BLaER1 treated with 17β-estradiol and CSF1 and Interleukin-3, amounts not matched to agents 10 nM and 100 nM (cell line): ENCODE results near the gene CERT1.

Experiments used
- H3K27ac ChIP-seq, 11 experiments: shearing (Covaris generic); formaldehyde crosslinking; 2 replicates each; pipeline ENCODE4 v1.8.1; 2022
- H3K27me3 ChIP-seq, 11 experiments: shearing (Covaris generic); formaldehyde crosslinking; 2 replicates each; pipeline ENCODE4 v1.8.1; 2022
- H3K36me3 ChIP-seq, 11 experiments: shearing (Covaris generic); formaldehyde crosslinking; 2 replicates each; pipeline ENCODE4 v1.8.1; 2022
- H3K4me1 ChIP-seq, 10 experiments: shearing (Covaris generic); formaldehyde crosslinking; 2 replicates each; pipeline ENCODE4 v1.8.1; 2022
- H3K4me2 ChIP-seq, 11 experiments: shearing (Covaris generic); formaldehyde crosslinking; 2 replicates each; pipeline ENCODE4 v1.8.1; 2022
- H3K4me3 ChIP-seq, 10 experiments: shearing (Covaris generic); formaldehyde crosslinking; 2 replicates each; pipeline ENCODE4 v1.8.1; 2022
- H3K9ac ChIP-seq, 11 experiments: shearing (Covaris generic); formaldehyde crosslinking; 2 replicates each; pipeline ENCODE4 v1.8.1; 2022
- H3K9me3 ChIP-seq, 11 experiments: shearing (Covaris generic); formaldehyde crosslinking; replicated peaks in 1 of 11; 2 replicates each; pipeline ENCODE4 v1.8.1; 2022
- H4K20me1 ChIP-seq, 11 experiments: shearing (Covaris generic); formaldehyde crosslinking; 2 replicates each; pipeline ENCODE4 v1.8.1; 2022
- Cebpa-rat ChIP-seq, 11 experiments: shearing (Covaris generic); IDR thresholded peaks; 2 replicates each; pipeline ENCODE4 v1.8.1; 2022

CERT1 gene

DNA sequence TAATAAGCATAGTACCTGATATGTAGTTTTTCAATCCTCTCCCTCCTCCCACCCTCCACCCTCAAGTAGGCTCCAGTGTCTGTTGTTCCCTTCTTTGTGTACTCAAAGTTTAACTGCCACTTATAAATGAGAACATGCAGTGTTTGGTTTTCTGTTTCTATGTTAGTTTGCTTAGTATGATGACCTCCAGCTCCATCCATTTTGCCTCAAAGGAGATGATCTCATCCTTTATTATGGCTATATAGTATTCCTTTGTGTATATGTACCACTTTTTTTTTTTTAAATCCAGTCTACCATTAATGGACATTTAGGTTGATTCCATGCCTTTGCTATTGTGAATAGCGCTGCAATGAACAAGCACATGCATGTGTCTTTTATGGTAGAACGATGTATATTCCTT is 20.8 kb upstream of the CERT1 start:
- Histone ChIP-seq H3K4me3 (no peak overlapping the region), H4K20me1 (peaks cover 10 to 70% (median 16%) of the 10 kb centered on the region in 11 experiments; a peak in 18 of 22 replicates), H3K4me2 (no peak overlapping the region), H3K27me3 (no peaks in the 10 kb centered on the region), H3K9ac (no peak overlapping the region), H3K27ac (no peak overlapping the region), H3K36me3 (peaks cover 33 to 68% (median 58%) of the 10 kb centered on the region in 11 experiments), H3K4me1 (peaks cover 7 to 25% (median 11%) of the 10 kb centered on the region in 10 experiments; a peak in 15 of 20 replicates), H3K9me3 (peaks cover 38 to 52% (median 42%) of the 10 kb centered on the region in 11 experiments)
- TF ChIP-seq Cebpa-rat (IDR thresholded peaks at IDR 0.05), result no peak

GRCh38 chr5:75529185-75529584 is 17.8 kb upstream of the CERT1 start:
- Histone ChIP-seq H3K4me2 (no peak overlapping the region), H3K36me3 (peaks cover 17 to 51% (median 32%) of the 10 kb centered on the region in 11 experiments), H3K9ac (no peak overlapping the region), H3K27ac (no peak overlapping the region), H3K9me3 (peaks cover 26 to 36% (median 29%) of the 10 kb centered on the region in 11 experiments), H3K4me1 (peaks cover 0 to 38% (median 12%) of the 10 kb centered on the region in 10 experiments; a peak in 13 of 20 replicates), H3K27me3 (no peaks in the 10 kb centered on the region), H3K4me3 (no peak overlapping the region), H4K20me1 (peaks cover 0 to 70% (median 5%) of the 10 kb centered on the region in 11 experiments; a peak in 11 of 22 replicates)
- TF ChIP-seq Cebpa-rat (IDR thresholded peaks at IDR 0.05), result no peak

DNA sequence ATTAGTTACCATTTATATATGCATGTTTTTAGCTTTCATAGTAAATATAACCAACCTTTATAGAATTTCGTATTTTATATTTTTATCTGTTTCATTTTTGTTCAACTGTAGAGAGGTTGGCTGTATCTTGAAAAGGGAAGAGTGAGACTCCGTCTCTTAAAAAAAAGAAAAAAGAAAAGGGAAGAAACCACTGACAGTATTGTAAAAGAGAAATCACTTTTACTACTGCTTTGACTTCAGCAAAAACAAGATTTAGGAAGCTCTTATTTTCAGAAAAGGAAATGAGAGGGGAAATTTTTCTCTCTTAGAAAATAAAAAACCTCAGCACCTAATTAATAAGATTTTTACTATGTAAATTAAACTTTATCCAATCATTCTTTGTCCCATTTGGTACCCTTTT is 14.6 kb upstream of the CERT1 start:
- Histone ChIP-seq H3K4me2 (peak overlapping the region in 5 of 11 experiments; percentile 3 to 87 (median 76); a peak in 9 of 22 replicates), H3K4me1 (peaks cover 0 to 59% (median 13%) of the 10 kb centered on the region in 10 experiments; a peak in 13 of 20 replicates)
- no peak for TF ChIP-seq Cebpa-rat (IDR thresholded peaks at IDR 0.05)

DNA sequence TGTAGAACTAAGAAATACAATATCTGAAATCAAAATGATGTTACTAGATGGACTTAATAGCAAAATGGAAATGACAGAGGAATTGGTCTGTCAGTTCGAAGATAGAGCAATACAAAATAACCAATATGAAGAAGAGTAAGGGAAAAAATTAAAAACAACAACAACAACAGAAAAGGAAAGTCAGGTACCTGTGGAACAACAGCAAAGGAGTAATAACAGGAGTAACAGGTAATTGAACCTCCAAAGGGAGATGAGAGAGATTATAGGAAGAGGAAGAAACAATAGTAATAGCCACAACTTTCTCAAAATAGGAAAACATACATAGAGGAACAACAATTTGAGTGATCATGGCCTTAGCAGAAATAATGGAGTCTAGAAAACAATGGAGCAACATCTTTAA is 13.9 kb upstream of the CERT1 start:
- Histone ChIP-seq H3K27me3 (no peaks in the 10 kb centered on the region), H3K36me3 (peaks cover 17 to 37% (median 25%) of the 10 kb centered on the region in 11 experiments), H3K27ac (peak overlapping the region in 3 of 11 experiments; percentile 40 to 68 (median 50); a peak in 5 of 22 replicates), H3K4me3 (0 out of 20 replicates have a peak overlapping the region, but pooled peaks of 1 of the 10 experiments have one; percentile 21), H3K4me1 (peaks cover 0 to 59% (median 13%) of the 10 kb centered on the region in 10 experiments; a peak in 13 of 20 replicates), H3K9ac (0 out of 22 replicates have a peak overlapping the region, but pooled peaks of 1 of the 11 experiments have one; percentile 17), H3K9me3 (peaks cover 18 to 31% (median 22%) of the 10 kb centered on the region in 11 experiments), H3K4me2 (peak overlapping the region in 5 of 11 experiments; percentile 3 to 87 (median 76); a peak in 8 of 22 replicates), H4K20me1 (peaks cover 0 to 79% (median 5%) of the 10 kb centered on the region in 11 experiments; a peak in 11 of 22 replicates)
- no peak for TF ChIP-seq Cebpa-rat (IDR thresholded peaks at IDR 0.05)

More for the DNA sequence above, 14.6 kb upstream of the CERT1 start:
- H3K9ac ChIP-seq, result peak overlapping the region in 2 of 11 experiments; percentile 17 to 22; a peak in 1 of 22 replicates
- peak overlapping the region in 4 of 11 experiments; percentile 16 to 68 (median 45); a peak in 7 of 22 replicates for H3K27ac ChIP-seq
- peaks cover 0 to 84% (median 5%) of the 10 kb centered on the region in 11 experiments; a peak in 11 of 22 replicates for H4K20me1 ChIP-seq
- H3K4me3 ChIP-seq, result peak overlapping the region in 2 of 10 experiments; percentile 21 to 23; a peak in 2 of 20 replicates
- H3K27me3 ChIP-seq, result no peaks in the 10 kb centered on the region
- peaks cover 11 to 24% (median 14%) of the 10 kb centered on the region in 11 experiments for H3K9me3 ChIP-seq
- peaks cover 10 to 34% (median 18%) of the 10 kb centered on the region in 11 experiments for H3K36me3 ChIP-seq

DNA sequence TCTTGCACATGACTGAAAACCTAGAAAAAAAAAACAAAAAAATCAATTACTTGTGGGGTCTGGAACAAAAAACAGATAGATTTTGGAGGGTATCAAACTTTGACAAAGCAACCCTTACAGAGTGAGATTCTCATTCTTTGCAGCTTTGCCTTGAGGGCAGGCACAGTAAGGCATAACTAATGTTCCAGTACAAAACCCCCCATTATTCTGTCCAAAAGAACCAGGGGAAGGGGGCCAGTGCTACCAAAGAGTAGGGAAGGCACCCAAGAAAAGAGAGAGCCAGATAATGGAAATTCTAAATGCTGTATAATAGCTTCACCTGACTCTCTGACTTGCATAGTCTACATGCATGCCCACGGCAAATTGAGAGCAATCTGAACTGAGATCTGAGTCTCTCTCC is 13.2 kb upstream of the CERT1 start:
- H3K27ac ChIP-seq, result no peak overlapping the region
- no peak overlapping the region for H3K4me3 ChIP-seq
- TF ChIP-seq Cebpa-rat (IDR thresholded peaks at IDR 0.05), result no peak
- H4K20me1 ChIP-seq, result peaks cover 0 to 73% (median 5%) of the 10 kb centered on the region in 11 experiments; a peak in 11 of 22 replicates
- H3K4me2 ChIP-seq, result peak overlapping the region in 3 of 11 experiments; percentile 34 to 87 (median 84); a peak in 5 of 22 replicates
- H3K4me1 ChIP-seq, result peaks cover 0 to 59% (median 13%) of the 10 kb centered on the region in 10 experiments; a peak in 13 of 20 replicates
- H3K27me3 ChIP-seq, result no peaks in the 10 kb centered on the region
- peaks cover 21 to 41% (median 33%) of the 10 kb centered on the region in 11 experiments for H3K36me3 ChIP-seq
- H3K9me3 ChIP-seq, result peaks cover 26 to 38% (median 29%) of the 10 kb centered on the region in 11 experiments
- no peak overlapping the region for H3K9ac ChIP-seq

GRCh38 chr5:75524071-75524470 is 12.6 kb upstream of the CERT1 start:
- Histone ChIP-seq H3K4me2 (peak overlapping the region in 4 of 11 experiments; percentile 10 to 87 (median 59); a peak in 6 of 22 replicates), H3K9me3 (peaks cover 29 to 44% (median 34%) of the 10 kb centered on the region in 11 experiments), H3K4me1 (peaks cover 0 to 59% (median 13%) of the 10 kb centered on the region in 10 experiments; a peak in 13 of 20 replicates), H4K20me1 (peaks cover 0 to 74% (median 2%) of the 10 kb centered on the region in 11 experiments; a peak in 11 of 22 replicates), H3K36me3 (peaks cover 21 to 41% (median 35%) of the 10 kb centered on the region in 11 experiments), H3K9ac (no peak overlapping the region), H3K4me3 (no peak overlapping the region), H3K27ac (no peak overlapping the region), H3K27me3 (no peaks in the 10 kb centered on the region)
- TF ChIP-seq Cebpa-rat (IDR thresholded peaks at IDR 0.05), result no peak

- no peak overlapping the region for H3K4me3 ChIP-seq
These were observed 11.8 kb upstream of the CERT1 start for GRCh38 chr5:75523275-75523674.

DNA sequence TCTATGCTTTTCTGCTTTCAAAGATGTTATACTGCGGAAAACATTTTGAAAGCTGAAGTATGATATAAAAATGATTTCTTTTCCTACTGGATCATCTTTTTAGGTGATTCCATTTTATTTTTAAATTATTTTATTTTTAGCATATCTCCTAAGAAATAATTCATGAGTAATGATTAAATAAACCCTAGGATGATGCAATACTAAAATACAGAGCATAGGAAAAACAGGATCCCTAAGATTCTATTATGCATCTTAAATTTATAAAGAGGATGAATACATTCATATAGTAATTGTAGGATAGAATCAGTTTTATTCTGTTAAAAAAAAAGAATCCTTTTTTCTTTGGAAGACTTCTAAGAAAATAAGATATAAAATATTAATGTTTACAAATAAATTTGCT is 11.1 kb upstream of the CERT1 start:
- Histone ChIP-seq H3K9ac (no peak overlapping the region), H3K4me1 (peaks cover 0 to 55% (median 13%) of the 10 kb centered on the region in 10 experiments; a peak in 13 of 20 replicates), H3K9me3 (peaks cover 33 to 53% (median 44%) of the 10 kb centered on the region in 11 experiments), H3K27ac (no peak overlapping the region), H3K4me2 (no peak overlapping the region), H4K20me1 (peaks cover 0 to 73% (median 0%) of the 10 kb centered on the region in 11 experiments; a peak in 11 of 22 replicates), H3K27me3 (no peaks in the 10 kb centered on the region), H3K36me3 (peaks cover 26 to 44% (median 38%) of the 10 kb centered on the region in 11 experiments), H3K4me3 (no peak overlapping the region)
- TF ChIP-seq Cebpa-rat (IDR thresholded peaks at IDR 0.05), result no peak

More at GRCh38 chr5:75523275-75523674, 11.8 kb upstream of the CERT1 start:
- no peak for TF ChIP-seq Cebpa-rat (IDR thresholded peaks at IDR 0.05)
- H3K27me3 ChIP-seq, result no peaks in the 10 kb centered on the region
- H3K27ac ChIP-seq, result no peak overlapping the region
- H3K4me2 ChIP-seq, result peak overlapping the region in 3 of 11 experiments; percentile 34 to 87 (median 84); a peak in 6 of 22 replicates
- H3K9me3 ChIP-seq, result peaks cover 33 to 49% (median 40%) of the 10 kb centered on the region in 11 experiments
- peaks cover 24 to 43% (median 38%) of the 10 kb centered on the region in 11 experiments for H3K36me3 ChIP-seq
- peaks cover 0 to 72% (median 0%) of the 10 kb centered on the region in 11 experiments; a peak in 11 of 22 replicates for H4K20me1 ChIP-seq
- peaks cover 0 to 59% (median 13%) of the 10 kb centered on the region in 10 experiments; a peak in 13 of 20 replicates for H3K4me1 ChIP-seq
- no peak overlapping the region for H3K9ac ChIP-seq

DNA sequence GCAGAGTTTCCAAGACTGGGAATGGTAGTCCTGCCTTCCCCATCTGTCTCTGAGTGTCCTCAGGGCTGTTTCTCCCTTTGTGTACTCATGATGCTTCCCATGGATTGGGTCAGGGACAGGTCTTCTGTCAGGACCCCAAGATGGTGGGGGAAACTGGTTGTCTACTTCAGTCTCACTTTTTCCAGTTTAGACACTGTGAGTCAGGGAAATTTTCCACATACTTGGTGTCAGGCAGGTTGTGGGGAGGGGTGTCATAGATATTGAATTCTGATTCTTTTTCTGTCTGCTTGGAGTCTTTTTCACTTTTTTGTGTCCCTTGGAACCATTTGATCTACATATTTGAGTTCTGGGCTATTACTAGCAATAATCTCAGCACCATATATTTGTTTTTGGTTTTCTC is 10.6 kb upstream of the CERT1 start:
- Histone ChIP-seq H3K27me3 (no peaks in the 10 kb centered on the region), H3K27ac (no peak overlapping the region), H4K20me1 (peaks cover 0 to 72% (median 0%) of the 10 kb centered on the region in 11 experiments; a peak in 11 of 22 replicates), H3K4me2 (no peak overlapping the region), H3K9me3 (peaks cover 33 to 55% (median 45%) of the 10 kb centered on the region in 11 experiments), H3K36me3 (peaks cover 26 to 47% (median 35%) of the 10 kb centered on the region in 11 experiments), H3K4me3 (peak overlapping the region in 3 of 10 experiments; percentile 5 to 27 (median 5); a peak in 2 of 20 replicates), H3K9ac (no peak overlapping the region), H3K4me1 (peaks cover 0 to 50% (median 13%) of the 10 kb centered on the region in 10 experiments; a peak in 13 of 20 replicates)
- TF ChIP-seq Cebpa-rat (IDR thresholded peaks at IDR 0.05), result no peak
